Activated naive CD4-positive, alpha-beta T cell treated with Interleukin-2 at 50 U/mL for 16 hours (primary cell): ENCODE measurements around the gene RPS27A.
"Not testable (repeated sequence)": the region's sequence is repeated elsewhere in the genome, so short reads cannot be mapped to it uniquely, and the experiment has no call there.

Experiments
- DNase-seq: peaks from one replicate; pipeline ENCODE4 v3.0.0-alpha.2; 2020

The RPS27A gene

DNA sequence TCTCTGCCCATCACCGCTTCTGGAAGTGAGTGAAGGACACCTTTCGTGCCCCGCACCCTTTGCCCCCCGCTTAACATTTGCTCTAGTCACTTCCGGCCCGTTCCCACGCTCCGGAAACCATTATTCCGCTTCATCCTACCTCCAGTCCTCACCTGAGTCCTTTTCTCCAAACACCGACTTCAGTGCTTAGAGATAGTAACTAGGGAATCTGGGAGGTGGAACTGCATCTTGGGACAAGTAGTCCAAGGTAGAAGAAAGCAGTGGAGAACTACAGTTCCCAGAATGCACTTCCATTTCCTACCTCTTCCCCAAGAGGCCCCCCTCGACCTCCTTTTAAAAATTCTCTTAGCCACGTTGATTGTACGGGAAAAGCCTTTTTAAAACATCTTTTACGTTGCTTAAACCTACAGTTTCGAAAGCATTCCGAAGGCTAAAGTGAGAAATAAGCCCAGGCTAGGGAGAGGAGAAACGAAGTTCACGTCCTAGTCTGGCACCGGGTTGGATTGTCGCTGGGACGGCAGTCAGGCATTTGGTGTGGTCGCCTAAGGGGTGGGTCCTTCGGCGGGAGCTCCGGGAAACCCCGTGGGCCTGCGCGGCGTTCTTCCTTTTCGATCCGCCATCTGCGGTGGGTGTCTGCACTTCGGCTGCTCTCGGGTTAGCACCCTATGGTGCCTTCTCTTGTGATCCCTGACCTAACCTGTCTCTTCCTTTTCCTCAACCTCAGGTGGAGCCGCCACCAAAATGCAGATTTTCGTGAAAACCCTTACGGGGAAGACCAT lies at the start of gene RPS27A, which contains the start of gene CLHC1:
Gene RPS27A, plus strand, starts transcription at position 605 of the 779 bp plus-strand sequence. Its CDS starts 137 bp downstream, at position 742.
Gene CLHC1, minus strand, starts transcription at position 210 of the 779 bp plus-strand sequence. CDS start 9,882 bp downstream, outside the sequence.
- peak; percentile 96 for DNase-seq

DNA sequence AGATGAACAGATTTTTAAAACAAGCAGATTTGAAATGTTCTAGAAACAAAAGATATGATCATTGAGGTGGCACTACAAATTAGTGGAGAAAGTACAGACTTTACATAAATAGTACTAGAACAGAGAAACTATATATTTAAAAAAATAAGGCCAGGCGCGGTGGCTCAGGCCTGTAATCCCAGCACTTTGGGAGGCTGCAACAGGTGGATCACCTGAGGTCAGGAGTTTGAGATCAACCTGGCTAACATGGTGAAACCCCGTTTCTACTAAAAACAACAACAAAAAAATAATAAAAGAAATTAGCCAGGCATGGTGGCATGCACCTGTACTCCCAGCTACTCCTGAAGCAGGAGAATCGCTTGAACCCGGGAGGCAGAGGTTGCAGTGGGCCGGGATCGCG lies 45.7 kb upstream of the RPS27A start:
- not testable (repeated sequence) for DNase-seq

DNA sequence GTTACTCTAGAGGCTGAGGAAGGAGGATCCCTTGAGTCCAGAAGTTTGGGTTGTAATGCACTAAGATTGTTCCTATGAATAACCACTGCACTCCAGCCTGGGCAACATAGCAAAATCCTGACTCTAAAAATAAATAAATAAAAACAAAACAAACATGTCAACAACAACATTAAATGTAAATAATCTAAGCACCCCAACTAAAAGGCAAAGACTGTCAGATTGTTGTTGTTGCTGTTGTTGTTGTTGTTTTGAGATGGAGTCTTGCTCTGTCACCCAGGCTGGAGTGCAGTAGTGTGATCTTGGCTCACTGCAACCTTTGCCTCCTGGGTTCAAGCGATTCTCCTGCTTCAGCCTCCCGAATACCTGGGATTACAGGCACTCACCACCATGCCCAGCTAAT lies 40.6 kb upstream of the RPS27A start:
- not testable (repeated sequence) for DNase-seq

DNA sequence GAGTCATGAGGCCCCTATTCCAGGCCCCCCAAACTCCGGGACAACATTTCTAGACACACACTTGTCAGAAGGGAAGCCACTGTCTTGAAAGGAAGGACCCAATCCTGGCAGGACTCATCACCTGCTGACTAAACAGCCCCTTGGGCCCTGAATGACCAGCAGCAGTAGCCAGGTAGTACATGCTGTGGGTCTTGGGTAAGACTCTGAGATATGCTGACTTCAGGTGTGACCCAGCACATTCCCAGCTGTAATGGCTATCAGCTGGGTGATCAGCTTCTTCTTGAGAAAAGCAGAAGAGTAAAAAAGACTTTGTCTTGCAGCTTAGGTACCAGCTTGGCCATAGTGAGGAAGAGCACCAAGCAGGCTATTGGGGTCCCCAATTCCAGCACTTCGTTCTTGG lies 36.0 kb upstream of the RPS27A start:
- DNase-seq: no peak

DNA sequence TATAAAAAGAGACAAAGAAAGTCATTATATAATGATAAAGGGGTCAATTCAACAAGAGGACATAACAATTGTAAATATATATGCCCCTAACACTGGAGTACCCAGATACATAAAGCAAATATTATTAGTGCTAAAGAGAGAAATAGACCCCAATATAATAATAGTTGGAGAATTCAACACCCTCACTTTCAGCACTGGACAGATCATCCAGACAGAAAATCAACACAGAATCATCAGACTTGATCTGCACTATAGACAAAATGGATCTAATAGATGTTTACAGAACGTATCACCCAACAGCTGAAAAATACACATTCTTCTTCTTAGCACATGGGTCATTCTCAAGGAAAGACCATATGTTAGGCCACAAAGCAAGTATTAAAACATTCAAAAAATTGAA lies 32.1 kb upstream of the RPS27A start:
- DNase-seq: no peak

DNA sequence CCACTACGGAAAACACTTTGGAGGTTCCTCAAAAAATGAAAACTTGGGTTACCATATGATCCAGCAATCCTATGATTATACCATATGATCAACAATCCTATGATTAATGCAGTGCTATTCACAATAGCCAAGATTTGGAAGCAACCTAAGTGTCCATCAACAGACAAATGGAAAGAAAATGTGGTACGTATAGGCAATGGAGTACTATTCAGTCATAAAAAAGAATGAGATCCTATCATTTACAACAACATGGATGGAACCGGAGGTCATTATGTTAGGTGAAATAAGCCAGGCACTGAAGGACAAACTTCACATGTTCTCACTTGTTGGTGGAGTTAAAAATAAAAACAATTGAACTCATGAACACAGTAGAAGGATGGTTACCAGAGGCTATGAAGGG lies 28.0 kb upstream of the RPS27A start:
- no peak for DNase-seq

DNA sequence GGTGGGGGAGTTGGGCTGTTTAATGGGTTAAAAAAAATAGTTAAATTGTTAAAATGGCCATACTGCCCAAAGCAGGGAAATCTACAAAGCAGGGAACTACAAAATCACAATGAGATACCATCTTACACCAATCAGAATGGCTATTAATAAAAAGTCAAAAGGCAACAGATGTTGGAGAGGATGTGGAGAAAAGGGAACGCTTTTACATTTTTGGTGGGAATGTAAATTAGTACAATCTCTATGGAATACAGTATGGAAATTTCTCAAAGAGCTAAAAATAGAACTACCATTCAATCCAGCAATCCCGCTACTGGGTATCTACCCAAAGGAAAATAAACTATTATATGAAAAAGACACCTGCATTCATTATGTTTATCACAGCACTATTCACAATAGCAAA lies 27.5 kb upstream of the RPS27A start:
- no peak for DNase-seq

DNA sequence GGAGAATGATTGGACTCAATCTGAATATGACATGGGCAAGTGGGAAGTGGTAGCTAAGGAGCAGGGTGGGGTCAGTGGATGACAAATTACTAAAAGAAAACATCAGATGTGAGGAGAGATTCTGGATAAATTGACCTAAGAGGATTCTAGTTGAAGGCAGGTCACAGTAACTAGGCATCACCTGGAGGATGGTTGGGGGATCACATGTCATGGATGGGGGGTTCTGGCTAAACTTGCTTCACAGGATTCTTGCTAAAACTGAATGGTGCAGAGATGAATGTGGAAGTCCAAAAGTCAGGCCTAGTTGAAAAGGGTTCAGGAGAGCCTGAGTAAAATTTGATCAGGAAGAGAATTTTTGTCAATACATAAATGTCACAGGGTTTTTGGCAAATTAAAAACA lies 18.7 kb upstream of the RPS27A start:
- DNase-seq: no peak

DNA sequence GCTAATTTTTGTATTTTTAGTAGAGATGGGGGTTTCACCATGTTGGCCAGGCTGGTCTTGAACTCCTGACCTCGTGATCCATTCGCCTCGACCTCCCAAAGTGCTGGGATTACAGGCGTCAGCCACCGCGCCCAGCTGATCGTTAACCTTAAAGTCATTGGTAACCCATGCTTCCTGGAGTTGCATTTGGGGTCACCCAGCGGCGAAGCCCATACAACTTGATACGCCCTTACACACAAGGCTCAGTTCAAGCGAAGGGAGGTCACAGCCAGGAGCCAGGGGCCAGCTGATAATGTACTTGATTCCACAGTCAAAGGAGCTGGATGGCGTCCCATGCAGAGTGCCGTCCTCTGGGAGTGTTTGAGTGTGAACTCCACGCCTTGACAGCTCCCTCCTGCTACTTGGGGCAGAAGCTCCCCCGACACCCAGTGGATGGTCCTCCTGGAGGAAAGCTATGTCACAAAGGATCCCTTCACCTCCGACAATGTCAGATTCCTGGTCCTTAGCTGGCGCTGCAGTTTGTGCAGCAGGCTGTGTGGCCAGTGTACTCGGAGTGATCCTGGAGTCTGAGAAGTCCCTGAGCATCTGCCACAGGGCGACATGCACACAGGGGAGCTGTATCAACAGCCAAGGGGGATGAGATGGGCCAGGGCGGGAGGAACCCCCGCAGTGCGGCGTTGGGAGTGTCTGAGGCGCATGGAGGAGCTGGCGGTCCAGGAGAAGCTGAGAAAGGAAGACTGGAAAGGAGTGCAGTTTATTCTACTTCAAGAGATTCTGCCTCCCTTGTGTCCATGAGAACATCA lies 8.3 kb upstream of the RPS27A start:
- no peak for DNase-seq

DNA sequence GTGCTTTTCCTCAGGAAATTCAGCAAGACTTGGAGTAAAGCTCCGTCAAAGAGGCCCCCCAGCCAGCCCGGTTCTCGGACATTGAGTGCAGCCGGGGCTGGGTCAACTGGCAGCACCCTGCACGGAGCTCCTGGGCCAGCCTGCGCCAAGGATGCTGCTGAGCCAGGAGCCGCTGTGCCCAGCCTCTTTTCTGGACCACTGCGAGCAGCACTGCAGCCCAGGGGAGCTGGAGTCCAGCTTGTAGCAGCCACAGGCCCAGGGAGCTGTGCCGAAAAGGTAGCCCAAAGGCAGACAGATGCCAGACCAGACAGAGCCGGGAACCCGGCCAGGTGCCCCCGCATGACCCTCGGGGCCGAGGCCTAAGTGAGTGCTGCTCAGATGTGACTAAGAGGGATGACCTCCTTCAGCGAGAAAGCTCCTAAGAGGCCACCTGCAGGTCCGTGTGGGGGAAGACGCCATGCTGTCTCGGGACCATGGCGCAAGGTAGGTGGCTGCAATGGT lies 7.7 kb upstream of the RPS27A start:
- DNase-seq: no peak

DNA sequence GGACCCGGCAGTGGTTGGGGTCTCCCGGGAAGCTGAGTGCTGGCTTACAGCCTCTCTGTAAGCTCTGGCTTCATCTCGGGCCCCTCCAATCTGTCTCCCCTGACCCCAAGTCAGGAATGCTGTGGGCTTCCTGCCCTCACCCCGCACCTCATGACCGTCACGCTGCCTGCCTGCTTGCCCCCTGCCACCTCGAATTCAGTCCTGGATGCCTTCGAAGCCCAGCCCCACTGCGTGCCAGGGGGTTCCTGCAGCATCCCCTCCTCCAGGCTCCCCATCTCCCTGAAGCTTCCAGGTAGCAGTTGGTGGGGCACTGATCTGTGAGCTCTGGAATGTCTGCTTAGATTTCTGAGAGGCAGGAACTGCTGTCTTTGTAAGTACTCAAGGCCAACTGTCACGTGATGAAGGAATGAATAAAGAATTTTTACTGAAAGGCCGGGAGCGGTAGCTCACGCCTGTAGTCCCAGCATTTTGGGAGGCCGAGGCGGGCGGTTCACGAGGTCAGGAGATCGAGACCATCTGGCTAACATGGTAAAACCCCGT lies 6.9 kb upstream of the RPS27A start:
- DNase-seq: no peak

DNA sequence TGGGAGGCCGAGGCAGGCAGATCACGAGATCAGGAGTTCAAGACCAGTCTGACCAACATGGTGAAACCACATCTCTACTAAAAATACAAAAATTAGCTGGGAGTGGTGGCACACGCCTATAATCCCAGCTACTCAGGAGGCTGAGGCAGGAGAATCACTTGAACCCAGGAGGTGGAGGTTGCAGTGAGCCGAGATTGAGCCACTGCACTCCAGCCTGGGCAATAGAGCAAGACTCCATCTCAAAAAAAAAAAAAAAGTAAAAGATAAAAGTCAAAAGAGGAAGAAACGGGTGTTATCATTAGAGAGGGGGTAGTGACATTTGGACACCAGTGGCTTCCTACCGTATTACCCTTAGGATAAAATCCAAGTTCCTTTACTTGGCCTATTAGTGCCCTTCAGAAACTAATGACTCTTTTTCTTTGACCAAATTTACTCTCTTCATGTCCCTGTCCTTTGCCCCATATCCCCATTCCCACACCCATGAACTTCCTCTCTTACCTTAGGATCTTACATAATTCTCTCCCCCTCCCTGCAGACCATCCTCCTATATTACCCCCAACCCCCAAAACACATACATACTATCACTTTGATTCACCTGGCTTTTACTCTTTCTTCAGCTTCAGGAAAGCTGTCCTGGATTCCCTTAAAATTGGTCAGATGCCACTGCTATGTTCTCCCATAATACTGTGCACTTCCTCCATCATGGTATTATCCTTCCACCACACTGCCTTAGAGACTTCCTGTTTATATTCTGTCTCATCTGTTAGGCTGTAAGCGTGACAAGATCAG lies 4.9 kb upstream of the RPS27A start:
- DNase-seq: not testable (repeated sequence)

DNA sequence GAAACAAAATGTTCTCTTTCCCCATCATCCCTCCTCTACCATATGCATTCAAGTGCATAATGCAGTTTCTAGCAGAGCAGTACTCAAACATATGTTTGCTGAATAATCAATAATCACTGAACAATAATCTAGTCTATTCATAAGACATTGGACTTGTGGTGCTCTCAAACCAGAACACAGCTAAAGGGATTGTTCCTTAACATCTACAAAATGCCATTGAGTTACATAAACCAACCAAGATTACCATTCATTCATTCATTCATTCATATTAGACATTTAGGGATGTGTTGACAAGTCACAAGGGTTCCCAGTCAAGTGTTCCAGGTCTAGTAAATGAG lies 4.3 kb upstream of the RPS27A start:
- no peak for DNase-seq

DNA sequence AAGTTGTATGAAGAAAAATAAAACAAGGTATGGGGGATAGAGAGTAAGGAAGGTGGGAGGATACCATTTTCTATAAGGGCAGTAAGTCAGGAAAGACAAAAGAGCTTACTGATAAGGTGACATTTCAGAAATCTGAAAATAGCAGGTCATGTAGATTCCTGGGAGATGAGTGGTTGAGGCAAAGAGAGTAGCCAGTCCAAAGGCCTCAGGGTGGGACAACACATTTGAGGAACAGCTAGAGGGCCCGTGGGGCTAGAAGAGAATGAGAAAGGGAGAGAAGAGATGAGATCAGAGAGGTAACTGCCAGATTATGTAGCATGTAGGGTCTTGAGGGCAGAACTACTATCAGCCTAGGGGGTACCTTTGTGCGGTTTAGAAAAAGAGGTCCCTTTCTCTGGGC lies 3.3 kb upstream of the RPS27A start:
- no peak for DNase-seq

DNA sequence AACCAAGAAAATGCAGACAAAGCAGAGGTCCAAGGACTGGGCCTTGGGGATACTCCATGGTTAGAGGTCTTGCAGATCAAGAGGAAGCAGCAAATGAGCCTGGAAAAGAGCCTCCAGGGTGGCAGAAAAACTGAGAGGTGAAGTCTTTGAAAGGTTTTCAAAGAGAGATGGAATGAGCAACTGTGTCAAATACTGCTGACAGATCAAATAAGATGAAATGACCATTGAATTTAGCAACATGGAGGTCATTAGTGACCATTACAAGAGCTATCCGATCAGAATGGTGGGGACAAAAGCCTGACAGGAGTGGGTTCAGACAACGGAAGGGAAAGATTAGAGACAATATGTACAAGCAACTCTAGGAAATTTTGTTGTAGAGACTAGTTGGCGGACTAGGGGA lies 1.9 kb upstream of the RPS27A start:
- no peak for DNase-seq

DNA sequence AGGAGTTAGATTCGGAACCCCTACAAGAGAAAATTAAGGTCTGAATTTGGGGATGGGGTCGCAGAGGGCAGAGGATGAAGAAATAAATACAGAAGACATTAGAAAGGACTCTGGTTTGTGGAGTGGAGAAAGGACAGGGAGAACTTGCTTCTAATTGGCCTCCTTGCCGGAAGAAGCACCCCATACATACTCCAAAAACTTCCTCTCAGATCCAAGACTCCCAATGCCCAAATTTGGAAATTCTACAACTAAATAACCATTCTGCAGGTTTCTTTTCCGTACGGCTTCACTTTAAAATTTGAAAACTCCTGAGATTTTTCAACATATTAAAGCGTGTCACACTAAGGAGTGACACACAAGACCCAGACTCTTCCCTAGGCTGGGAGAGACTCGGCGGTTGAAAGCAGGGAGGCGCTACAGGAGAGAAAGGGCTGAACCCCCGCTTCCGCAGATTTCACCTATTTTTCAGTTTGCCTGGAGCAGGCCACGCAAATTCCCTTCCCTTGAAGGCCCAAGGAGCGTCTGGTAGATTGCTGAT lies 873 bp upstream of the RPS27A start:
- no peak for DNase-seq

DNA sequence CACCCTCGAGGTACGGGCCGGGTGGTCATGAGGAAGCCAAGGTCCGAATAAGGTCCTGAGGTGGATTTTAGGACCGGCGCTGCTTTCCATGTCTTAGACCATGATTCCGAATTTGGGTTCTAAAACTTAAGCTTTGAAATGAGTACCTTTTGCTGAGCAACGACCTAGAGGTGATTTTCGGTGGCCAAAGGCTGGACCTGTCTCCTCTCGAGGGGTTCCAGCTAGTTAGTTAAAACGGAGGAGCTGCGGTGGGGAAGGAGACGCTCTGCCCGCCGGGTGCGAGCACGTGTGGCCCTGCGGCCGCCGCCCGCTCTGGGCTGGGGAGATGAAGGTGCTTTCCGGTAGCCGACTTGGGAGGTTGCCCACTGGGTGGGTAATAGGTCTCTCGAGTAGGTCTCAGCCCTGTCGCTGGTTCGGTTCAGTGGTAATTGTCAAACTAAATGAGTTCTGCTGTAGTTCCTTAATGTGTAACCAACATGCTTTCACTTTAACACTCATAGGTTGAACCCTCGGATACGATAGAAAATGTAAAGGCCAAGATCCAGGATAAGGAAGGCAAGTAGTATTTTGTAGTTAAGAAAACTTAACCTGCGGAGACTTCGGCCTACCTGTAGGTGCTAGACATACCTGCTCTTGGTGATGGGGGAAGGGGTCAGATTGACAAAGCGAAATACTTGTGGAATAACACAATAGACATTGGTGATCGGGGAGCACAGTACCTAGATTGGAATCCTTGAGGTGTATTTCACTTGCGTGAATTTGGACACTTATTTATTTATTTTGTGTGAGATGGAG lies 572 bp downstream of the RPS27A start:
- peak; percentile 64 for DNase-seq

DNA sequence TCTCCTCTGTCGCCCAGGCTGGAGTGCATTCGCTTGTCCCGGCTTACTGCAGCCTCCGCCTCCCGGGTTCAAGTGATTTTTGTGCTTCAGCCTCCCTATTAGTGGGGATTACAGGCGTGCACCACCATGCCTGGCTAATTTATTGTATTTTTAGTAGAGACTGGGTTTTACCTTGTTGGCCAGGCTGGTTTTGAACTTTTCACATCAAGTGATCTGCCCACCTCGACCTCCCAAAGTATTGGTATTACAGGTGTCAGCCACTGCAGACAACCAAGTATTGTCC lies 1.1 kb downstream of the RPS27A start:
- DNase-seq: no peak

DNA sequence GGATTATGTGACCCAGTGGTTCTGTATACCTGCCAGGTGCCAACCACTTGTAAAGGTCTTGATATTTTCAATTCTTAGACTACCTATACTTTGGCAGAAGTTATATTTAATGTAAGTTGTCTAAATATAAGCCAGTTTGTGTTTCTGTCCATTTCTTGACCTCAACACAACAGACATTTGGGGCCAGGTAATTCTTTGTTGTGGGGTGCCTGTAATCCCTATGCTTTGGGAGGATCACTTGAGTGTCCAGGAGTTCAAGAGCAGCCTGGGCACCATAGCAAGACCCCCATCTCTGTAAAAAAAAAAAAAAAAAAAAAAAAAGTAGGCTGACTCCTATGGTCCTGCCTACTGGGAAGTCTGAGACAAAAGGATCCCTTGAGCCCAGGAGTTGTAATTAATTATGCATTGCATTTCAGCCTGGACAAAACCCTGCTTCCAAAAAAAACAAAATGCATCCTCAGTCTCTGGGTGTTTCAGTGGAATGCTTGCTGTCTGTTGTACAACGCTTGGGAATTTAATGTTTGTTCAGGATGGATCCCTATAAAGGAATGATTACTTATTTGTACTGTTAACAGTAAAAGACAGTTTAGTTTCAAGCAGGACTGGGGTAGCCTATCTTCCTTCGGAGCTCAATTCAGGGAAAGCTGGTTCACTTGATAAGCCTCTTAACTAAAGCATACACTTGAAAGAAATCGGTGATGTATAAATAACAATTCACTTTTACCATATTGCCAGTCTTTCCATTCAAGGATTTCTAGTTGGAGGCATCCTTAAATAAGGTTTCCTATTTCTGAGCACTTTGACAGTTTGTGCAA lies 3.4 kb downstream of the RPS27A start:
- DNase-seq: no peak

DNA sequence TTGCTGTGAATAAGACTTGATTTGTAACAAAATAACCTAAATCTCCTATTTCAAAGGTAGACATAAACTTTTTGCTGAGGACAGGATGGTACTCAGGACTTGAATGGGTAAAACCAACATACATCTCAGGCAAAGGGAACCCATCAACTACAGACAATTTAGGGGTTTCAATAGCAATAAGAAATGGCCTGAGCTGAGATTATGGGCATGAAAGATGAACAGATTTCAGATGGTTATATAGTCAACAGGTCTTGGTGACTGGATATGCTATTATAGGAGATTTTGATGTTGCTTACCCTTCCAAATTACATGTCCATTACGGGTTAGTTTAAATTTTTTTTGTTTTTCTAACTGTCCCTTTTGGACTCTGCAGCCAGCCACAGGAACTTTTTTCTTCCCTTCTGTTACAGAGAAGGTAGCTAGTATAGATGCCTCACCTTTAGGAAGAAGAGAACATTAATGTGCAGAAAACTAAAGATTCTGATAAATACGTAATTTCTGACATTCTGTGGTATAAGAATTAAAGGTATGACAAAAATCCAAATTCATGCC lies 4.6 kb downstream of the RPS27A start:
- no peak for DNase-seq
